Measurements from ENCODE around the gene BATF2.

- TF ChIP-seq SMC3 (conservative IDR thresholded peaks at IDR 0.05; ENCODE audit: insufficient read depth, low read depth, low read length) (no peak), ZNF41 (CRISPR knock-in tag; conservative IDR thresholded peaks at IDR 0.05) (no peak), EZH2 (IDR thresholded peaks at IDR 0.05; ENCODE audit: borderline replicate concordance, low read depth, low read length) (no peak), ZBTB34 (CRISPR knock-in tag; IDR thresholded peaks at IDR 0.05) (no peak), CTCF (IDR thresholded peaks at IDR 0.05 in 2 of 3, conservative IDR thresholded peaks at IDR 0.05 in 1 of 3; ENCODE audit: insufficient read depth in 2 of 3, low read depth in 1 of 3, low read length in 3 of 3) (no peak), RAD51 (IDR thresholded peaks at IDR 0.05; ENCODE audit: borderline replicate concordance, low read depth) (no peak), ATF2 (CRISPR knock-in tag; IDR thresholded peaks at IDR 0.05) (no peak), TAF1 (IDR thresholded peaks at IDR 0.05; ENCODE audit: control insufficient read depth, extremely low read depth, insufficient read depth, low read length, severe bottlenecking) (no peak), DEAF1 (CRISPR knock-in tag; IDR thresholded peaks at IDR 0.05) (no peak), ZNF121 (CRISPR knock-in tag; conservative IDR thresholded peaks at IDR 0.05) (no peak), MNT (conservative IDR thresholded peaks at IDR 0.05) (no peak)
These were observed 2.7 kb upstream of the BATF2 start for GRCh38 chr11:64999478-64999877.
